H1 (cell line): Measurements from ENCODE around the gene TNS3. TPM values are rescaled to one million over a fixed set of nuclear protein-coding genes. Genes with fewer than 3 reads are reported as not detected.

Source experiments
- E2F6 ChIP-seq: IDR thresholded peaks from 2 replicates; pipeline ENCODE4 v1.6.1; 2012; ENCODE audit warnings: inconsistent platforms
- KDM1A ChIP-seq: fragments of 200-600, 300-600 bp; sonication (generic); IDR thresholded peaks from 2 replicates; pipeline ENCODE4 v1.7.1; 2016; ENCODE audit warnings: mild to moderate bottlenecking, low read length, borderline replicate concordance
- NANOG ChIP-seq: IDR thresholded peaks from 2 replicates; pipeline ENCODE4 v1.6.1; 2011; ENCODE audit warnings: low read length, low read depth, mild to moderate bottlenecking, inconsistent platforms; ENCODE audit not compliant: insufficient read depth, poor library complexity, severe bottlenecking
- polyA plus RNA-seq, 7 experiments: library from polyadenylated mRNA; depleted of rRNA in 3 of 7; stranded (reverse) in 5 of 7; unstranded in 2 of 7; fragments of >200 nt in 5 of 7; fragments of 200-250 nt in 2 of 7; gene quantifications; 1 replicate in 5 of 7; 2 replicates in 1 of 7; 4 replicates in 1 of 7; pipeline versions ENCODE4 v1.2.1 to v1.2.3, GENCODE V29; 2011 to 2013; ENCODE audit warnings: missing spikeins in 2 of 7, mixed read lengths in 2 of 7
- total RNA-seq: library from RNA; stranded (reverse); fragmentation: NEBNext Ultra II Directional; extraction: Animal tissue kit (Norgen Biotek cat#: 25700); gene quantifications from 2 replicates; pipeline ENCODE4 v1.2.1, GENCODE V29; 2021

TNS3 gene
- total and polyA plus RNA-seq, 2 of the 8 experiments (the other 6 are each of a cell fraction or from before 2014, with no cell fraction given): 11.9 to 24.2 TPM

- no peak for TF ChIP-seq KDM1A
- no peak for TF ChIP-seq NANOG
- no peak for TF ChIP-seq E2F6
Measured at GRCh38 chr7:47538846-47539311, 43.0 kb downstream of the TNS3 start (continued).
